ENCODE measurements around the gene RBBP9.
"Not testable (repeated sequence)": the region's sequence is repeated elsewhere in the genome, so short reads cannot be mapped to it uniquely, and the experiment has no call there.

Gene RBBP9

DNA sequence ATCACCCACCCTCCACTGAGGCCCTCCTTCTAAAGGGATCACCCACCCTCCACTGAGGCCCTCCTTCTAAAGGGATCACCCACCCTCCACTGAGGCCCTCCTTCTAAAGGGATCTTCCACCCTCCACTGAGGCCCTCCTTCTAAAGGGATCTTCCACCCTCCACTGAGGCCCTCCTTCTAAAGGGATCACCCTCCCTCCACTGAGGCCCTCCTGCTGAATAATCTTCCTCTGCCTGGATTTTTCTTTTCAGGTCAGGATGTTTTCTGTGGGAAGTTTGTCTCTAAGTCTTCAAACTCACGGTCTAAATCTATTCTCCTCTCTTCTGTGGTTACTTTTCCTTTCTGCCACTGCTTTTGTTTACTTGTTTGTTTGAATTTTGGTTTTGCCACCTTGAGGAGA, 4.6 kb upstream of the RBBP9 start:
- DNase-seq, result not testable (repeated sequence)

DNA sequence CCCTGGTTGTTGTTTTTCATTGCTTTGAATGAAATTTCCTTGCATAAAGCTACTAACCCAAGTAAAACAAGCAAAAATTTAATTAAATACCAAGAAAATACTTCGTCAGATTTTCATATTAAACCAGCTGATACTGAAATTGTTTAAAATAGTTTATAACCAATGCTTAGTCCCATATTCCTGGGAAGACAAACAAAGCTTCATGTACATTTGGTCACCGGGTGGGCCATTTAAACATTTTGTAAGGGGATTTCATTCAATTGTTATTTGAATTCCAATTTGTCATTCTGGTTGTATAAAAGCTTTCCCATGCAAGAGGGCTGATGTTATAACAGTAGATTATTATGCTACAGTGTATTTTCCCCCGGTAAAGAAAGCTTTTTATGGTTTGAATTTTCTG, 578 bp upstream of the RBBP9 start:
- DNase-seq, result no peak

DNA sequence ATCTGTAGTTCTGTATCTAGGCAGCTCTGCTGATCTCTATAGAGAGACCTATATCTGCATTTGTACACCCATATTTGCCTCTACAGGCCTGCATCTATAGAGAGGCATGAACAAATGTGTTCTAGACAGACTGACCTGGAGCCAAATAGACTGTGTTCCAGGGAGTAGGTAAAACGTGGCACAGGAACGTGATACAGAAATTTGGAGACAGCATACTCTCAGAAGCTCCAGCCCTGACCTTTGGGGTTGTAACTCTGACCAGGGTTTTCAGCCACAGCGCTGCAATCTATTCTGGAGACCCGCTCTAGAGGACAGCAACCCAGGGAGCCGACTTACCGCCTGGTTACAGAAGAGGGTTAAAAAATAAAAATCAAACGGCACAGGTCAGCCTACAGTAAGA, 983 bp downstream of the RBBP9 start:
- no peak for DNase-seq

DNA sequence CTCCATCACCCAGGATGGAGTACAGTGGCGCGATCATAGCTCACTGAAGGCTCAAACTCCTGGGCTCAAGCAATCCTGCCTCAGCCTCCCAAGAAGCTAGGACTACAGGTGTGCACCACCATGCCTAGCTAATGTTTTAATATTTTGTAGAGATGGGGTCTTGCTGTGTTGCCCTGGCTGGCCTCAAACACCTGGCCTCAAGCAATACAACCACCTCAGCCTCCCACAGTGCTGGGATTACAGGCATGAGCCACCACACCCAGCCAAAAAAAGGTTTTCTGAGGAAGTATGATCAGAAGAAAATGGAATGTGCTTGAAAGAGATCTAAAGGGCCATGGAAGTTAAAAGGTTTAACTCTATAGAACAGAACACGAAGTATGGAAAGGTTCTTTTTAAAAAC, 8.7 kb downstream of the RBBP9 start:
- DNase-seq, result no peak

DNA sequence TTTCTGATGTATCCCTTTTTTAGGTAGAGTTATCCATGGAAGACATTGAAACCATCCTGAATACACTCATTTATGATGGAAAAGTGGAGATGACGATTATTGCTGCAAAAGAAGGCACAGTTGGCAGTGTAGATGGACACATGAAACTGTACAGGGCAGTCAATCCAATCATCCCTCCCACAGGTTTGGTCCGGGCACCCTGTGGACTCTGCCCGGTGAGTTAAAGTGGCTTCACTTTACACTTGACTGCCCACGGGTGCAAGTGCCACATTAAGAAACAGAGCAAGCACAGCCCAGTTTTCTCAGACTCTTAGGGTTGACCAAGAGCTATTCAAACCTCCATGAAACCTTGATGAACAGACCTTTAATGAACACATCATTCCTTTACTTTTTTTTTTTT, 15.4 kb downstream of the RBBP9 start:
- DNase-seq, result no peak

DNA sequence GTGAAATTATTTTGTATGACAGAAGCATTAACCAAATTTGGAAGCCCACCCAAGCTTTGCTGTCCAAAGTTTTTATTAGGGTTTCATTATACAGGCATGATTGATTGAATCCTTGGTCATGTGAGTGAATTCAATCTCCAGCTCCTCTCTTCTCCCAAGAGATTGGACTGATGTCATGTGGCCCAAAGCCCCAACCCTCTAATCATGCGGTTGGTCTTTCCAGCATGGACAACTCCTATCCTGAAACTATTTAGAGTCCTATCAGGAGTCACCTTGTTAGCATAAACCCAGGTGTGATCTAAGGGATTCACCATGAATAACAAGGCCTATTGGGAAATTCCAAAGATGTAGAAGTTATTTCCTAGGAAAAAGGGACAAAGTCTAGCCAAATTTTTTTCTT, 19.2 kb downstream of the RBBP9 start:
- no peak for DNase-seq

DNA sequence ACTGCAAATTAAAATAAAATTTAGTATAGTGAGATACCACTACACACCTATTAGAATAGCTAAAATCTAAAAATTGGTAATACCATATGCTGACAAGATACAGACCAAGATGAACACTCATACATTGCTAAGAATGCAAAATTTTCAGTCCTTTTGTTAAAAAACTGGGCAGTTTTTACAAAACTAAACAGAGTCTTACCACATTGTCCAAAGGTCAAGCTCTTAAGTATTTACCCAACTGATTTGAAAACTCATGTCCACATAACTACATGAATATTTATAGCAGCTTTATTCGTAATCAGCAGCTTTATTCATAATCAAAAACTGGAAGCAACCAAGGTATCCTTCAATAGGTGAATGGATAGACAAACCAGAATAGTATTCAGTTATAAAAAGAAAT, 19.8 kb downstream of the RBBP9 start:
- no peak for DNase-seq

DNA sequence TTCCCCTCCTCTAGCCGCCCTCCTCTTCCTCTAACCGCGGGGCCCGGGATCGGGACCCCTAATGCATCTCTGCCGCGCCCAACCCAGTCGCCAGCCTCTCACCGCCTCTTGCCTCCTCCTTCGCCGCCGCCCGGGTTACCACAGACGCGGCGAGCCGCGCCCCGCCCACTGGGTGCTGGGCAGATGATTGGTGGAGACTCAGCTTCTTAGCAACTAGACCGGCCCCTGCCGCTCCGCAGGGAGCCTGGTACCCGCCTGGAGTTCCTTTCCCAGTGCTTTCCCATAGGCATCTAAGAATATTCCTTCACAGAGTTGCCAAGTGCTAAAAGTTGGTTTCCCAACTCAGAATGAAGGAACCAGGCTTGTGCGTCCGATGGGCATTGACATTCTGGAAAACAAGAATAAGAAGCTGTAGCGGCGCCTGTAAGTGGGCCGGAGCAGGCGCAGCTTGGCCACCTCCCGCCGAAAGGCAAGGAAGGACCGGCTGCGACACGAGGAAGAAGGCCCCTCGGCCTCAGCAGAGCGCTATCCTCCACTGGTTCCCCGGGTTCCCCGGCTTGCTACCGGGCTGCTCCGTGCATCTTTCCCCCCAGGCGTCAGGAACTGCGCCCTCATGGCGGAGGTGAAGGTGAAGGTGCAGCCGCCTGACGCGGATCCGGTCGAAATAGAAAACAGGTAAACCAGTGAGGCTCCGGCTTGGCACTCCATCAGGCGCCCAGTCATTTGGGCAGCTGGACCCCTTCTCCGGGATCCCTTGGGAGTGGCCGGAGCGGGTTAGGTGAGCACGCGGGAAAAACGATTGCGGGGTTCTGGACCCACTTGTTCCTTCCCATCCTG, 29.9 kb downstream of the RBBP9 start, which contains the start of the genes DZANK1 and POLR3F:
TSS of gene DZANK1 (minus strand) at position 137 of the 837 bp plus-strand sequence. CDS start 1,672 bp downstream, outside the sequence.
TSS of gene POLR3F (plus strand) at position 497 of the 837 bp plus-strand sequence. CDS start at position 614, 117 bp downstream.
- DNase-seq, result peak; percentile 96

DNA sequence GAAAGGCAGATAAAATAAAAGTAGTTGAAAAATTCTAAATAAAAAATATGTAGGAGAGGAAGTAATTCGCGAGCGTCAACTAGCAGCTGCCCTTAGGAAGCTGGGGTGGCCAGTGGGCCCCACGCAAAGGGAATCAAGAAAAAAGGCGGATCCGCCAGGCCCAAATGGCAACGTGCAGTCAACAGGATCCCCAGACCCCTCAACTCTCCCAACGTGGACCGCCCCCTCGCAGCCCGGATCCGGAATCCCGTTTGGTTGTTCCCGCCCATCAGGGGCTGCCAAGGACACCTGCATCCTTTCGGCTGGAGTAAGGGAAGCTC, 30.5 kb downstream of the RBBP9 start:
- DNase-seq, result no peak

DNA sequence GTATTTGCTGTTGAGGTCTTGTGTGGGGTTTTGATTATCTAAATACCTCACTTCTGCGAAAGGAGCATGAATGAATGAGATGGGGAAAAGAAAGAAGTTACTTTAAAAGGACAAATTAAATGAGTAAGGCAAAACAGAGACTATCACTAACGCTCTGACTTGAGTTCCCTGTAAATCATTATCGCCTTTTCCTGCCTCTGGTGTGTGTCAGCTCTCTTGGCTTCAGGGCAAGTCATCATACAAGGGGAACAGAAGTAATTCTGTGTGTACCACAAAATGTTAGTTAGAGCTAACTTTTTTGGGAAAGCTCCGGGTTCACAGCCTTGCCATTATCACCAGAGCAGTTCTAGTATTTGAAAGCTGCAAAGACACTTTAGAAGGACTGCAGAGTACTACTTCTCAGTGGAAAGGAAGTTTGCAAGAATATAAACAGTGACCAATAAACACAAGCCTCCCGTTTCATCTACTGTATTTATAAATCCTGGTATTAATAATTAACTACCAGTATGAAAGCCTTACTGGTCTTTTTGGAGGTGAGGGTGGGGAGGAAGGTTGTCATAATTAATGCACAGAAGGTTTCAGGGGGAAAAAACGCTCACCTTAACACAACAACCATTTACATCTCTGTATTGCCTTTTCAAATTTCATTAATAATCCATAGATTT, 31.4 kb downstream of the RBBP9 start:
- DNase-seq, result no peak

DNA sequence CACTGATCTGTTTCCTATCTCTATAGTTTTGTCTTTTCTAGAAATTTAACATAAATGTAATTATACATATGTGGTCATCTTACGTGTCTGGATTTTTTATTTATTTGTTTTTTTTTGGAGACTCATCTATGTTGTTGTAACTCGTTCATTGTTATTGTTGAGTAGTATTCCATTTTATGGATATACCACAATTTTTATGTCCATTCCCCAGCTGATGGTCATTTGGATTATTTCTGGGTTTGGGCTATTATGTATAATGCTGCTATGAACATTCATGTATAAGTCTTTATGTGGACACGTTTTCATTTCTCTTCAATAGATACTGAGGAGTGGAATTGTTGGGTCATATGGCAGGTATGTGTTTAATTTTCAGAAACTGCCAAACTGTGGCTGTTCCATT, 40.4 kb downstream of the RBBP9 start:
- no peak for DNase-seq

DNA sequence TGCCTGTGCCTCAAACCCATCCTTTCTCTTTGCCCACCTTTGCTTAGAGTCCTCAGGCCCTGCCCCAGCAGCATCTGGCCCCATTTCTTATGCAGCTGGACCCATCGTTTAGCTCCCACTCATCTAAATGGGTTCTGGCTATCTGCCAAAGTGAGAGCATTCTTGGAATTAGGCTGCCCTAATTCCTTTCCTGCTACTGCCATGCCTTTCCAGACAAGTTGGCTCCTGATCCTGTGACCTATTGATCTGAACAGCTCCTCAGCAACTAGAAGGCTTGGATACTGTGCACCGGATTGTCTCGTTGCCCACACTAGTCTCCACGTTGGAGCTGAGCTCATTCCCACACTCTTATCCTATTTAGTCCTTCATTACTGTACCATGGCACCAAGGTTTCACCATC, 53.1 kb downstream of the RBBP9 start:
- DNase-seq, result no peak

DNA sequence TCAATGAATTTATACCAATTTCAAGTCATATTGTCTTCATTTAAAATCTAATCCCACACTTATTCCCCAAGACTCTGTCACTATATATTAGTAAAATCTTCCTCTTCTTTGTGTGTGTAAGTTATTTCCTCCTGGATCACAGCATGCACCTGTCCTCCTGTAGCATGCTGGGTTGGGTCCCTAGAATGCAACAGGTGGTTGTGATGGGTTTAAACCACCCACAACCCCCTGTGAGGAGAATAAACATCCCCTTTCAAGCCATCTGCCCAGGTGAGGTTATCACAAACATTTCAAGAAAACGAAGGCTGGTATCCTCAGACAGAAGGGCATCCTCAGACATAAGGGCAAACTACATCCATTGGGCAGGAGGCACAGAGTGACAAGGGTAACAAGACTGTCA, 56.6 kb downstream of the RBBP9 start:
- no peak for DNase-seq

DNA sequence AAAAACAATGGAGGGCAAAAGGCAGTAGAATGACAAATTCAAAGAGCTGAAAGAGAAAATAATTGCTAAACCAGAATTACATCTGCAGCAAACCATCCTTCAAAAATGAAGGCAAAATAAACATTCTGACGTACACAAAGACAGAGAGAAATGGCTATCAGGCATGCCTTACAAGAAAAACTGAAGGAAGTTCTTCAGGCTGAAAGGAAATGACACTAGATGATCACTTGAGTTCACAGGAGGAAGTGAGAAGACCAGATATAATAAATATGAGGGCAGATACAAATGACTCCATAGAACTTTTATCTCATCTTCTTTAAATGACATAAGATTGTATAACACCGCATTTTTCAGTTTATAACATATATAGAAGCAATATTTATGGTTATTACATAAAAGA, 60.2 kb downstream of the RBBP9 start:
- no peak for DNase-seq

Data from activated CD4-positive, alpha-beta T cell treated with anti-CD3 and anti-CD28 coated beads, Interleukin-10, Interleukin-2, amounts not matched to agents 100 ng/mL and 50 ng/mL, durations not matched to agents 16 hours and 8 hours (primary cell).